NCI-H2171 (cell line): ENCODE results near the gene AARS2.
"Not testable (repeated sequence)": the region's sequence is repeated elsewhere in the genome, so short reads cannot be mapped to it uniquely, and the experiment has no call there.

Experiments used
- DNase-seq: peaks from one replicate; lab custom pipeline; 2025; lab: John Stamatoyannopoulos, UW

AARS2 gene

GRCh38 chr6:44312901-44313788 lies at the start of gene AARS2:
Gene AARS2 (minus strand): TSS chr6:44313347. CDS start chr6:44313323, 24 bp downstream.
- DNase-seq = peak; percentile 77

DNA sequence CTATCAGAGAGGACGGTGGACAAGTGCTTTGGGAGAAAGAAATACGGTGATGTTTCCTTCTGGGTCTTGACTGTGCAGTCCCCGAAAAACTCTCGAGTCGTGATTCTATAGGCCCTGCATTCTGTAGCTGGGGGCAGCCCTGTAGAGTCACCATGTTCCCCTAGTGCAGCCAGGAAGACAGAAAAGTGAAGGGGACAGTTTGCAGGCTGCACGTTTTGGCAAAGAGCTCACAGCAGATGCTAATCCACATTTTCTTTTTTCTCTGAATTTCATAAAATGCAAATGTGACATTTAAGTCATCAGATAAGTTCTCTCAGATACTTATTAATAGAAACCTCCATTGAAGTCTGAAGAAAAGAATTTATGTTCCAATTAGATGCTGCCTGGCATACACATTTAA lies 48.8 kb upstream of the AARS2 start:
- DNase-seq = no peak

GRCh38 chr6:44359973-44360372 lies 46.8 kb upstream of the AARS2 start:
- DNase-seq = no peak

GRCh38 chr6:44356487-44356886 lies 43.3 kb upstream of the AARS2 start:
- DNase-seq = no peak

GRCh38 chr6:44355640-44356039 lies 42.5 kb upstream of the AARS2 start:
- no peak for DNase-seq

DNA sequence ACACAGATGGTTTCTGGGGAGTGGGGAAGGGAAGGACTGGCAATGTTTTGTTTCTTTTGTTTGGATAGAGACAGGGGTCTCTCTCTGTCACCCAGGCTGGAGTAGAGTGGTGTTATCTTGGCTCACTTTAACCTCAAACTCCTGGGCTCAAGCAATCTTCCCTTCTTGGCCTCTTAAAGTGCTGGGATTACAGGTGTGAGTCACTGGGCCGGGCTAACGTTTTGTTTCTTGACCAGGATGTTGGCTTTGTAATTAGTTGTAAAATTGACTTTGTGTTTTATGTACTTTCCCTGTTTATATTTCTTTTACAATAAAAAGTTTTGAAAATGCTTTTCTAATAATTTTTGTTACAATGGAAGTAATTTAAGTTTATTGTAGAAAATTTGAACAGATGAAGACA lies 40.2 kb upstream of the AARS2 start:
- DNase-seq = no peak

DNA sequence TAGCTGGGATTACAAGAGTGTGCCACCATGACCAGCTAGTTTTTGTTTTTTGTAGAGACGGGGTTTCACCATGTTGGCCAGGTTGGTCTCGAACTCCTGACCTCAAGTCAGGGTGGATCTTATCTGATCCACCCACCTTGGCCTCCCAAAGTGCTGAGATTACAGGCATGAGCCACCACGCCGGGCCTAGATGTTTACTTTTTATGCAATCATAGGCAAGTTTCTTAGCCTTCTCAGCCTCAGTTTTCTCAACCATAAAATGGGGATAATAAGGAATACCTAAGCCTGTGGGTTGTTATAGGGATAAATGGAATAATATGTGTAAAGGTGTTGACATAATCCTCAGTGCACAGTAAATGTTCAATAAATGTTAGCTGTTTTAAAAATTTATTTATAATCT lies 39.1 kb upstream of the AARS2 start:
- no peak for DNase-seq

GRCh38 chr6:44350650-44350994 lies 37.5 kb upstream of the AARS2 start:
- not testable (repeated sequence) for DNase-seq

DNA sequence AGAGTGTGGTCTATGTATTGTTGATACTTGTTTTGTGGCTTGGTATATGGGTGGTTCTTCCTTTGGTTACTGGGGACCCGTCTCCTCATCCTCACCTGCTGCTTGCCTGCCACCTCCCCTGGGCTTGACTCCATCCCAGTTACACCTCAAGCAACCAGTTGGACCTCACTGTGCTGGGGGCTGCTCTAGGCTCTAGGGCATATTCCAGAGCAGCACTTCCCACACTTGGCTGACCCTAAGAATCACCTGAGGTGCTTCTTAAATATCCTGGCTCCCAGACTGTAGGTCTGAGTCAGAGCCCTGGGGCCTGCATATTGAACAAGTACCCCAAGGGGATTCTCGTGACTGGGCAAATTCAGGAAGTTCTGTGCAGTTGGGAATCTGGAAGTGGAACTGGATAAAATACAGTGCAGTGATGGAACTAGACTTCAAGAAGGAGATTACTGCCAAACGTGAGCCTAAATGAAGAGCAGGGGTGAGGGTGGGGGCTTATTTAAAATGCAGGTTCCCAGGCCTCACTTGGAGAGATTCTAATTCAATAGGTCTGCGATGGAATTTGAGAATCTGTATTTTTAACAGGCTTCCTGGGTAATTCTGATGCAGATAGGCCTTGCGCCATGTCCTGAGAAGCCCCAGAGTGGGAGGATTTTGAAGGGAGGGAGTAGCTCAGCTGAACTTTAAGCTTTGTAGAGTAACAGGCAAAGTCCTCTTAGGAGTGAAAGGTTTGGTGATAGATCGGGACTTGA lies 36.9 kb upstream of the AARS2 start:
- no peak for DNase-seq

DNA sequence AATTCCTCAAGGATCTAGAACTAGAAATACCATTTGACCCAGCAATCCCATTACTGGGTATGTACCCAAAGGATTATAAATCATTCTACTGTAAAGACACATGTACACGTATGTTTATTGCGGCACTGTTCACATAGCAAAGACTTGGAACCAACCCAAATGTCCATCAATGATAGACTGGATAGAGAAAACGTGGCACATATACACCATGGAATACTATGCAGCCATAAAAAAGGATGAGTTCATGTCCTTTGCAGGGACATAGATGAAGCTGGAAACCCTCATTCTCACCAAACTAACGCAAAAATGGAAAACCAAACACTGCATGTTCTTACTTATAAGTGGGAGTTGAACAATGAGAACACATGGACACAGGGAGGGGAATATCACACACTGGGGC lies 33.7 kb upstream of the AARS2 start:
- not testable (repeated sequence) for DNase-seq

- DNase-seq = no peak
Measured at GRCh38 chr6:44342489-44342888, 29.3 kb upstream of the AARS2 start, which contains the start of gene SPATS1. Gene SPATS1 (plus strand): TSS chr6:44342650. CDS start chr6:44343096, 446 bp downstream.

DNA sequence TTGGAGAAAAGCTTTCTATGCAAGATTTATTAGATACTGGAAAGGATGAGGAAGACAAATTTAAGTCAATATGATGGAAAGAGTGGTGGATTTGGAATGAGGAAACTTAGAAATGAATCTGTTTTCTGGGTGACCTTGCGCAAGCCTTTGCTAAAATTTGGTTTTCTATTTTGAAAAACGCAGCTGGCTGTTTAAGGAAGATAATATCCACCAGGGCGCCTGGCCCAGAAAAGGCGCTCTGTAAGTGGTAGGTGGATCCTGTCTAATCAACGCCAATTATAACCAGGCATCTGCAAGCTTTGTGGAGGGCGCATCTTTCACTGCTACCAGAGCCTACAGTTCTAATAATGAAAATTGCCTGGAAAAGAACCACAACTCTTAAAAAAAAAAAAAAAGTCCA lies 28.9 kb upstream of the AARS2 start:
- no peak for DNase-seq

DNA sequence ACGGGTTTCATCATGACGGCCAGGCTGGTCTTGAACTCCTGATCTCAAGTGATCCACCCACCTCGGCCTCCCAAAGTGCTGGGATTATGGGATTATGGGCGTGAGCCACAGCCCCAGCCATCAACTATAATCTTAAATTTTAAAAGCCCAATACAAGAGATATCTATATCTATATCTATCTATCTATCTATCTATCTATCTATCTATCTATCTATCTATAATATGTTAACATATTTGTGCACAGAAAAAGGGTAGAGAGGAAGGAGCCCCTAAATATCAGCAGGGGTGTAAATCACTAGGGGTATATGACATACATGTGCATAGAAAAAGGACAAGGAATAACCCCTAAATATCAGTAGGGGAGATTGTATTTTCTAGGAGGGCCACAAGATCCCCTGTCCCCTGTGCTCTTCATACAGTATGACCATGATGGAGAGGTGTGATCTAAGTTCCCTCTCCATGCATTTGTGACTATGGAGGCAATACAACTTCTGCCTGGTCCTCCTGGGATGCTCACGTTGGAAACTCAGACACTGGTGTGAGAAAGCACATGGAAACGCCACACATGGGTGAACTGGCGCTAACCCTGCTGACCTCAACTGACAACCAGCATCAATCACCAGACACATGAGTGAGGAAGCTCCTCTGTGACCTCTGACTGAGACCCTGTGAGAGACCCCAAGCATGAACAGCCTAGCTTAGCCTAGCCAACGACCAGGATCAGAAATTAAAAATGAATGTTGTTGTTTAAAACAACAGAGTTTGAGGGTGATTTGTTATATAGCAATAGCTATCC lies 28.1 kb upstream of the AARS2 start:
- DNase-seq = no peak

- DNase-seq = no peak
Measured at GRCh38 chr6:44339763-44340625, 26.8 kb upstream of the AARS2 start.

DNA sequence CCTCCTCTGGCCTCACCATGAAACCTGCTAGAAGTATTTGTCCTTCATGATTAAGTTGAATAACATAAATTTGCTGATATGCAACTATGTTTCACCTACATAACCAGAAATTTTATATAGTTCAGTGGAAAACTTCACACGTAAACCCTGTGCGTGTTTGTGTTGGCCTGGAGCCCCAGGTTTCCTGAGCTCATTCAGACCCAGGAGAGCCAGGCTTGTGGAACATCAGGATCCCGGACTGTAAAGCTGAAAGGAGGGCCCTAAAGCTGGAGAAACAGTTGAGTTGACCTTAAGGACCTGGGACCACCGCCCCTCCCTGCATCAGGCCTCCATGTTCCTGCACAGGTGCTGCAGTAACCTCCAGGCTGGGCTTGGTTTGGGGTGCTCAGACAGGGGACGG lies 26.2 kb upstream of the AARS2 start:
- no peak for DNase-seq

DNA sequence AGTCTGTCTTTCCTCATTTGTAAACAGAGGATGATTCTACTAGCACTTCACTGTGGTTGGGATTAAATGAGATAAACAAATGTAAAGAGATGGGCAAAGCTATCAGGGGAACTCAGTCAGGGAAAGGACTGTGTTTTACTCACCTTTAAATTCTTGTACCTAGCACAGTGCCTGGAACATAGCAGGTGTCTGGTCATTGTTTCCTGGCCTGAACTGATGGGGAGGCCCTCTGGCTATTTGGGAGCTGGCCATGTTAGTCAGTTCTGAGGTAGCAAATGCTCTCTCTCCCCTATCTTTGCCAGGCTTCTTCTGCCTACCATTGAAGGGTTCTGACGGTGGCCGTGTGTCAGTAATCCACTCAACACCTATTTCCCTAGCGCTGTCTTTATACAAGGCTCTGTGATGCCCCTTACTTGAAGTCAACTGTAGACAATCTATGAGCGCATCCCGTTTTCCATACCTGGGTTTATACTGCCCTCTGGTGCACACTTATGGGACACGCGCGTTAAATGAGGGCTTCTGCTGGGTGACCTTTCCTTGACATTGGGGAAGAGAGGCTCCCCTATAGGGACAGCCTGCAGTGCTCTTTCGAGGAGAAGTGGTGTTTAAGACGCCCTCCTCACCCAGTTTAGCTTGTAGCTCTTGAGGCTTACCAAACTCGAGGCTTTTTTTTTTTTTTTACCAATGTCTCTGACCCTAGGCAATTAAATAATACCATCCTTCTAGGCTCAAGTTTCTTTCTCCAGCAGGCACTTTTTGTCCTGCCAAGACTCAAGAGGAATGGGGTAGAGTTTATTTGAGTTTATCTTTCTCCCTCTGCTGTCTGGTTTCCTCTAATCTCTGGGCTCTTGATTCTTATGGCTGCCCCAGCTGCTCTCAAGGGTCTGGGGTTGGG lies 25.3 kb upstream of the AARS2 start:
- DNase-seq = peak; percentile 18

DNA sequence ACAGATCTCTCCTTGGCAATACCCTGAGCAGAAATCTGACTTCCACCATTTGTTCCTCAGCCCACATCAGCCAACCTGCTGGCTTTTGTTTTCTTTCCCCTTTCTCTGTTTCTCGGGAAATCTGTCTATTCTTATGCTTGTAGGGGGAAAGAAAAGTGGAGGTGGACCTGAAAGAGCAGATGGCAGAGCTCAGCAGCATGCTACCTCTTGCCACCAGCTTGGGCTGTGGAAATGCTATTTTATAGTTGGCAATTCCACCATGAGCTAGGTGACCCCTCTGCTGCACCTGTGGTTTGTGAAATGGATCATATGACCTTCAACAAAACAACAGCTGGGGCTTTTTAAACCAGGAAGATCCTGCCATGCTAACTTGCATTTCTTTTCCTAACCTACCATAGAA lies 22.5 kb upstream of the AARS2 start:
- no peak for DNase-seq

GRCh38 chr6:44333942-44334341 lies 20.8 kb upstream of the AARS2 start:
- DNase-seq = no peak

DNA sequence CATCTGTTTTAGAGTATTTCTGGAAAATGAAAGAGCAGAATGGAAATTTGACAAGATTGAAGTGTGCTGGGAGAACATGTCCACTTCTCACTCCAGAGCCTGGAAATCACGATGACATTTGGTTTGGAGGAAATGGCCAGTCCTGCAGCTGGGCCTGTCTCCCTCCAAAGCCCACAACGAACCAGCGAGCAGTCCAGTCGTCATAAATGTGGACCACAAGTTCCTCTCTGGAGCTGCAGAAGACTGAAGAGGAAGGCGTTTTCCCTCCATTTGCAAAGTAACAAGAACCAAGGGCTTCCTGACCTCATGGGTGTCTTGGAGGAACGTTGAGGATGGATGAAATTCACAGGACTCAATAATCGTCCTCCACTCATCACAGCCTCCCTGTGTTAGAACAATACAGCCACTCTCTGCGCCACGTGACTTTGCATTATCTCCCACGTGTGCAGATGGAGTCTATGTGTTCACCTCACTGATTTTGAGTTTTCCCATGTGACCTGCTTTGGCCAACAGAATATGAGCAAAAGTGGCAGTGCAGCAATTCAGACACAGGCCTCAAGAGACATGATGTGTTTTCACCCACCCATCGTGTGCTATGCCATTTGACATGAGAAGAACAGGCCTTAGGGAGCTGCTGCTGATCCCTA lies 20.2 kb upstream of the AARS2 start:
- no peak for DNase-seq

DNA sequence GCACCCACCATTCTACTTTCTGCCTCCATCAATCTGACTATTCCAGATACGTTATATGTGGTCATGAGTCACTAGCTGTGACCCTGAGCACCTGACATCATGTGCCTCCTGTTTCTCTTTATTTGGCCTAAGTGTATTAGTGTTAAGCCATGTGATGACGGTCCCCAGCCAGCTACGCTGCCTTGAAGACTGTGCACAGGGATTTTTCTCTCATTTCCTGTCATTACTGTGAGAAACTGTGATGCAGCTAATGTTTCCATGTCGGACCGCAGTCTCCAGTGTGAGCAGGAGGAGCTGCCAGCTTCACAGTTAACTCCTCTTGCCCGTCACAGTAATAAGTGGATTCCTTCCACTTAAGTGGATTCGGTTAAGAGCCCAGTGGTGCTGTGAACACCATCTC lies 19.4 kb upstream of the AARS2 start:
- DNase-seq = no peak
